CD4-positive, CD25-positive, alpha-beta regulatory T cell (primary cell): Measurements from ENCODE around the gene GPLD1. TPM values are rescaled to one million over a fixed set of nuclear protein-coding genes. Genes with fewer than 3 reads are reported as not detected.

Experiments
- ATAC-seq, 2 donors: fragments of 150-1000 bp; cut with Tn5 transposase; one replicate each; pipeline ENCODE4 v1.10.0; 2021; ENCODE audit warnings: low read depth in 2 of 2, moderate number of reproducible peaks in 2 of 2, moderate library complexity in 1 of 2
- DNase-seq, 3 donors: peaks; one replicate each; pipeline versions ENCODE4 v3.0.0 to v3.0.0-alpha.2; 2012 to 2022; ENCODE audit warnings: mixed read lengths in 1 of 3
- H3K27ac ChIP-seq: one replicate; pipeline ENCODE4 v1.7.0; 2013; ENCODE audit warnings: mild to moderate bottlenecking, low read length; ENCODE audit not compliant: insufficient read depth, poor library complexity, severe bottlenecking
- H3K27me3 ChIP-seq: one replicate; pipeline ENCODE4 v1.7.0; 2013; ENCODE audit warnings: low read length; ENCODE audit not compliant: control insufficient read depth, insufficient read depth
- H3K36me3 ChIP-seq: one replicate; pipeline ENCODE4 v1.7.0; 2013; ENCODE audit warnings: mild to moderate bottlenecking, low read length, moderate library complexity; ENCODE audit not compliant: control insufficient read depth, insufficient read depth
- H3K4me1 ChIP-seq: 2 replicates; pipeline ENCODE4 v1.7.0; 2013; ENCODE audit warnings: mild to moderate bottlenecking, low read length; ENCODE audit not compliant: insufficient read depth, control insufficient read depth, poor library complexity, severe bottlenecking
- H3K4me3 ChIP-seq: one replicate; pipeline ENCODE4 v1.7.0; 2013; ENCODE audit warnings: low read depth, mild to moderate bottlenecking, low read length, moderate library complexity
- H3K9me3 ChIP-seq, 2 experiments: 1 replicate in 1 of 2; 2 replicates in 1 of 2; pipeline ENCODE4 v1.7.0; 2013; ENCODE audit warnings: low read length in 2 of 2, mild to moderate bottlenecking in 1 of 2, moderate library complexity in 1 of 2; ENCODE audit not compliant: control insufficient read depth in 2 of 2
- H3K27ac Mint-ChIP-seq, 3 donors: one replicate each; pipeline ENCODE4 v1.8.0; 2020 to 2022; ENCODE audit warnings: mild to moderate bottlenecking in 3 of 3, mixed read lengths in 3 of 3, moderate library complexity in 2 of 3
- H3K27me3 Mint-ChIP-seq: one replicate; pipeline ENCODE4 v1.8.0; 2022; ENCODE audit warnings: mild to moderate bottlenecking, mixed read lengths
- H3K36me3 Mint-ChIP-seq: one replicate; pipeline ENCODE4 v1.8.0; 2020; ENCODE audit warnings: mixed read lengths
- H3K4me1 Mint-ChIP-seq, 4 donors: one replicate each; pipeline ENCODE4 v1.8.0; 2020 to 2022; ENCODE audit warnings: mixed read lengths in 4 of 4, mild to moderate bottlenecking in 1 of 4
- H3K4me3 Mint-ChIP-seq, 4 donors: one replicate each; pipeline ENCODE4 v1.8.0; 2020 to 2022; ENCODE audit warnings: mild to moderate bottlenecking in 4 of 4, mixed read lengths in 4 of 4, moderate library complexity in 3 of 4
- H3K9me3 Mint-ChIP-seq, 7 donors: one replicate each; pipeline ENCODE4 v1.8.0; 2020 to 2022; ENCODE audit warnings: mixed read lengths in 7 of 7, mild to moderate bottlenecking in 3 of 7, moderate library complexity in 2 of 7
- polyA plus RNA-seq, 4 donors: library from polyadenylated mRNA; unstranded; fragments of 300-500 nt; fragmentation: Illumina TruSeq; gene quantifications; one replicate each; pipeline ENCODE4 v1.2.3, GENCODE V29; 2021
- total RNA-seq: library from RNA; stranded (reverse); gene quantifications from one replicate; pipeline ENCODE4 v1.2.3, GENCODE V29; 2022

Gene GPLD1
- total and polyA plus RNA-seq, 5 donors from 2014 or later = 0.36 to 1.7 (median 0.99) TPM

GRCh38 chr6:24506814-24507520, 17.6 kb upstream of the GPLD1 start:
- H3K36me3 ChIP-seq = peaks cover 7% of the 10 kb centered on the region
- Mint-ChIP-seq H3K4me3 (no peak overlapping the region), H3K36me3 (peaks cover 75% of the 10 kb centered on the region), H3K27me3 (no peaks in the 10 kb centered on the region), H3K9me3 (peaks cover 0 to 6% (median 0%) of the 10 kb centered on the region in 7 donors), H3K27ac (no peak overlapping the region), H3K4me1 (peaks cover 0 to 15% (median 5%) of the 10 kb centered on the region in 4 donors)
- H3K27ac ChIP-seq = no peak overlapping the region
- no peak for DNase-seq
- H3K4me3 ChIP-seq = no peak overlapping the region
- ATAC-seq = no peak
- H3K27me3 ChIP-seq = no peaks in the 10 kb centered on the region
- no peaks in the 10 kb centered on the region for H3K4me1 ChIP-seq
- no peaks in the 10 kb centered on the region for H3K9me3 ChIP-seq

- Mint-ChIP-seq H3K4me1 (peaks cover 0 to 23% (median 3%) of the 10 kb centered on the region in 4 donors), H3K4me3 (no peak overlapping the region), H3K9me3 (peaks cover 0 to 6% (median 0%) of the 10 kb centered on the region in 7 donors), H3K36me3 (peaks cover 61% of the 10 kb centered on the region), H3K27me3 (no peaks in the 10 kb centered on the region), H3K27ac (peak overlapping the region in 1 of 3 donors; percentile 67)
- H3K9me3 ChIP-seq = no peaks in the 10 kb centered on the region
- H3K27ac ChIP-seq = no peak overlapping the region
- peaks cover 7% of the 10 kb centered on the region for H3K36me3 ChIP-seq
- ATAC-seq (no peak), DNase-seq (no peak)
- H3K27me3 ChIP-seq = no peaks in the 10 kb centered on the region
- H3K4me3 ChIP-seq = no peak overlapping the region
- no peaks in the 10 kb centered on the region for H3K4me1 ChIP-seq
Observed at GRCh38 chr6:24504649-24505586, 15.5 kb upstream of the GPLD1 start.

GRCh38 chr6:24504287-24504648, 14.9 kb upstream of the GPLD1 start:
- Histone ChIP-seq H3K4me3 (no peak overlapping the region), H3K27me3 (no peaks in the 10 kb centered on the region), H3K4me1 (no peaks in the 10 kb centered on the region), H3K9me3 (no peaks in the 10 kb centered on the region), H3K27ac (no peak overlapping the region), H3K36me3 (peaks cover 7% of the 10 kb centered on the region)
- Mint-ChIP-seq H3K27ac (no peak overlapping the region), H3K36me3 (peaks cover 55% of the 10 kb centered on the region), H3K4me3 (no peak overlapping the region), H3K4me1 (peaks cover 0 to 19% (median under 1%) of the 10 kb centered on the region in 4 donors), H3K27me3 (no peaks in the 10 kb centered on the region), H3K9me3 (peaks cover 0 to 6% (median 0%) of the 10 kb centered on the region in 7 donors)
- no peak for ATAC-seq
- no peak for DNase-seq

GRCh38 chr6:24501914-24502313, 12.5 kb upstream of the GPLD1 start:
- Mint-ChIP-seq H3K27me3 (no peaks in the 10 kb centered on the region), H3K36me3 (peaks cover 42% of the 10 kb centered on the region), H3K9me3 (peaks cover 0 to 2% (median 0%) of the 10 kb centered on the region in 7 donors), H3K4me1 (peaks cover 0 to 17% (median 7%) of the 10 kb centered on the region in 4 donors), H3K4me3 (no peak overlapping the region), H3K27ac (peak overlapping the region in 1 of 3 donors; percentile 21)
- DNase-seq (no peak), ATAC-seq (no peak)
- Histone ChIP-seq H3K9me3 (no peaks in the 10 kb centered on the region), H3K4me1 (no peaks in the 10 kb centered on the region), H3K27ac (no peak overlapping the region), H3K4me3 (no peak overlapping the region), H3K36me3 (peaks cover 7% of the 10 kb centered on the region), H3K27me3 (no peaks in the 10 kb centered on the region)

- H3K27me3 ChIP-seq = no peaks in the 10 kb centered on the region
- H3K4me3 ChIP-seq = no peak overlapping the region
- ATAC-seq (no peak), DNase-seq (no peak)
- Mint-ChIP-seq H3K4me1 (peaks cover 0 to 21% (median 7%) of the 10 kb centered on the region in 4 donors), H3K27me3 (no peaks in the 10 kb centered on the region), H3K9me3 (peaks cover 0 to 2% (median 0%) of the 10 kb centered on the region in 7 donors), H3K27ac (no peak overlapping the region), H3K4me3 (no peak overlapping the region), H3K36me3 (peaks cover 40% of the 10 kb centered on the region)
- peaks cover 7% of the 10 kb centered on the region for H3K36me3 ChIP-seq
- H3K9me3 ChIP-seq = no peaks in the 10 kb centered on the region
- no peaks in the 10 kb centered on the region for H3K4me1 ChIP-seq
- H3K27ac ChIP-seq = no peak overlapping the region
Observed at GRCh38 chr6:24501374-24501773, 12.0 kb upstream of the GPLD1 start.

GRCh38 chr6:24500683-24501082, 11.3 kb upstream of the GPLD1 start:
- Histone ChIP-seq H3K4me3 (no peak overlapping the region), H3K4me1 (peaks cover 4% of the 10 kb centered on the region), H3K27me3 (no peaks in the 10 kb centered on the region), H3K9me3 (no peaks in the 10 kb centered on the region), H3K36me3 (peaks cover 7% of the 10 kb centered on the region), H3K27ac (no peak overlapping the region)
- Mint-ChIP-seq H3K27ac (no peak overlapping the region), H3K36me3 (peaks cover 36% of the 10 kb centered on the region), H3K4me3 (no peak overlapping the region), H3K27me3 (no peaks in the 10 kb centered on the region), H3K9me3 (peaks cover 0 to 2% (median 0%) of the 10 kb centered on the region in 7 donors), H3K4me1 (peaks cover 0 to 28% (median 13%) of the 10 kb centered on the region in 4 donors)
- DNase-seq = no peak
- ATAC-seq = no peak

- Mint-ChIP-seq H3K36me3 (peaks cover 13% of the 10 kb centered on the region), H3K27me3 (no peaks in the 10 kb centered on the region), H3K9me3 (peaks cover 0 to 2% (median 0%) of the 10 kb centered on the region in 7 donors), H3K27ac (peak overlapping the region in 2 of 3 donors; percentile 17 to 57), H3K4me3 (peak overlapping the region in 2 of 4 donors; percentile 55 to 74), H3K4me1 (peaks cover 10 to 50% (median 29%) of the 10 kb centered on the region in 4 donors)
- Histone ChIP-seq H3K27me3 (no peaks in the 10 kb centered on the region), H3K36me3 (no peaks in the 10 kb centered on the region), H3K4me1 (peaks cover 15% of the 10 kb centered on the region), H3K9me3 (no peaks in the 10 kb centered on the region), H3K27ac (no peak overlapping the region), H3K4me3 (no peak overlapping the region)
- no peak for ATAC-seq
- DNase-seq = no peak
Observed at GRCh38 chr6:24497254-24497970, 8.0 kb upstream of the GPLD1 start.
